ENCODE measurements around the gene KCNF1.

KCNF1 gene

DNA sequence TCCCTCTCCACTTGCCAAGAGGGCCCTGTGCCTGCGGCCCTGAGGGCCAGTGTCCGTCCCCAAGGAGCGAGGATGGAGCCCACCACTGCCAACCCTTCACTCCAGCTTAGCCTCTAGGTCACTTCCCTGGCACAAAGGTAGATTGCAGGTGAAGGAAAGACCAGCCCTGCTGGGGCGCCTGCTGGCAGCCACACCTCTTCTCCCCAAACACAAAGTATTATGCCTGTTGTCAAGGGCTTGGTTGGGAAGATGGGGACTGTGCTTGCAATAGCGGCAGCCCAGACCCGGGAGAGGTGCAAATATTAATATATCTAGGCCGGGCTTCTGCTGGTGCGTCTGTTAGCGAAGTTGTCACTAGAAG is 7.7 kb downstream of the KCNF1 start:
- DNase-seq (ENCODE audit: low read depth), result no peak

DNA sequence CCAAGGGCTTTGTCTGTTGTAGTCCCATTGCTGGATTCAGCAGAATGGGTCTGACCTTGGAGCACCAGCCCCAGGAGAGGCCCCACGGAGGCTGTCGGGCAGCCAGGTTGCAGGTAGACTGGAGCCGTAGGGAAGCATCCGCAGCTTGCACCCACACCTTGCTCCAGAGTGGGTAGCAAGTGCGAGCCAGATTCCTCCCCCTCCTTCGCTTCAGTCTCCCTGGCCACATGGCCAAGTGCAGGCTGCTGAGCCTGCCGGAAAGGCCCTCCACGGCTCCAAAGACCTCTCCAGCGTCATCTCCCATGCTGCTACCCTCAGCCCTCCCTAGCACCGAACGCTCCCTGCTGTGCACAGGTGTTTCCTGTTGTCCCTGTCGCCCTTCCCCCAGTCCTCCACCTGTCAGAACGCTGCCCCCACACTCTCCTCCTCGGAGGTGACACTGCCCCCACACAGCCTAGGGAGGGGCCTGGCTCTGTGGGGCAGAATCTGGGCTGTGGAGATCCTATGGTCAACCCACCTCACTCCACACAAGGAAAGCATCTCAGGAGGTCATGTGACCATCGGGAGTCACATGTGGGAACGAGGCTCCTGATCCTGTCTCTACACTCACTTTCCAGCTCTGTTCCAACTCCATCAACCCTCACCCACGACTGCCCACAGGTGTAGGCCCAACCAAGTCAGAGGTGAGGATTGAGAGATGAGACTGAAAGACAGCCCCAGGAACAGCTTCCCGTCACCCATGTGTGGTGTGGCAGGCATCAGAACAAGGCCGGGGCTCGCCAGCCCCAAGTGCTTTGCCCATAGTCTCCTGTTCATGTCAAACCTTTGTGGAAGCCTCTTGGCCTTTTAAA is 8.3 kb downstream of the KCNF1 start:
- DNase-seq (ENCODE audit: low read depth), result no peak

DNA sequence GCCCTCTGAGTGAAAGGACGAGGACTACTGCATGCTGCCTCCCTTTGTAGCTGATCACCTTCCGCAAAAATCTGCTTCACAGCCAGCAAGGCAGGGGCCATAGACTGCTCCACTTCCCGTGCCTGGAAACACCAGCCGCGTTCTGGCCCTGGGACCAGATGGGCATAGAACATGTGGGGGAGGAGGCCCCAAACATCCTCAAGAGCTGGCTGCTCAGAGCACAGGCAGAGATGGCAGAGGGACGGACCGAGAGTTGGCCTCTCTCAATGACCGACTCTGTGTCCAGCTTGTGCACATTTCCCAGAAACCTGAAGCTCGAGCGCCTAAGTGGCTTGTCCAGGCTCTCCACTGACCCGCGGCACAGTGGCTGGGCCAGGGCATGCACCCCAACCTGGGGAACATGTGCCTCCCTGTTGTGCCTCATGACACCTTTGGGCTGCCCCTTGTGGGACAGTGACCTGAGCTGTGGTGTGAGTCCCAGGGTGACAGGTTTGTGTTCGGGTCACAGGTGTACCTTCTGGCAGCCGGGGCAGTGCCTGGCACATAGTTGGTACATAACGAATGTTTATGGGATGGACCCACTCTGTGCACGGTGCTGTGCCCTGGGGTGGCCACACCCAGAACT is 9.1 kb downstream of the KCNF1 start:
- no peak for DNase-seq (ENCODE audit: low read depth)

DNA sequence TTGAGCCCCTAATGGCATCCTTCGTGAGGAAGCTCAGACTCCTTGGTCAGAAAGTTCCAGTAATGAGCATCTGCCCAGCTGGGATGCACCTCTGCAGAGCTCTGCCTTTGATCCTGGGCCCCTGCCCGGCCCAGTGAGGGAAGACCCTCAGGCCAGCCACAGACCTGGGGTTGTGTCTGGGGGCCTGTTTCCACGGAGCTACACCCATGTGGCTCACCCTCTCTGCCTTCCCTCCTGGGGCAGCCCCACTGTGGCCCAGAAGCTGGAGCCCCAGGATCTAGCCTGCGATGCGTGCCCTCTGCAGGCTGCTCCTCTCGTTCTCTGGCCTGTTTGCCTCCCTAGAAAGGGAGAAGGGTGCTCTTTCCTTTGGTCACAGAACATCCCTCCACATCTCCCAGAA is 9.8 kb downstream of the KCNF1 start:
- DNase-seq (ENCODE audit: low read depth), result no peak

DNA sequence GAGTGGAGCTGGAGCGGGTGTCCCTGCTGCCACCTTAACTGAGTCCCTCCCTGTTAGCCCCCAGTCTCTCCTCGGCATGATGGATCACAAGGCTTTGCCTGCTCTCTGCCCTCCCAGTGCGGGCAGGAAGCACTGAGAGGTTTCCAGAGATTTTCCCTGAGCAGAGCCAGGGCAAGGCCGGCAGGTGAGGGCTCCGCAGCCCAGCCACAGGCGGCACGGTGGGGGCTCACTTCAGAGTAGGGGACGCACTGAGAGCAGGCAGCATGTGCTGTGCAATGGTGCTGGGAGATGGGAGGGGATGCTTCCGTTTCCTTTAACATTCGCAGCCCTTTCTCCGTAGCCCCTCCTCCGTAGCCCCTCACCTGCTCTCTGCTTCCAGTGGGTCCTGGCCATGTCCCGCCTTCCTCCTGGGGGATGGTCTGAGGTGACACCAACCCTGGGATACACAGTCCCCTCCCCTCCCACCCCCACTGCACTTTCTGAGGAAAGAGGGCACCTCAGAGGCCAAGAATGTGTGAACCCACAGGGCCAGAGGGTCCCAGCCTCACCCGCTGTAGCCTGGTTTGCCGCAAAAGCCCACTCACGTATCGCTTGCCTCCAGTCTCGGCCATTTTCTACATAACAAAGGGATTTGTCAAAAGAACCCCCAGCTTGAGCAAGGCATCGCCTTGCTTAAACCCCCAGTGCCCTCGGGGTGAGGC is 10.7 kb downstream of the KCNF1 start:
- DNase-seq (ENCODE audit: low read depth), result no peak

DNA sequence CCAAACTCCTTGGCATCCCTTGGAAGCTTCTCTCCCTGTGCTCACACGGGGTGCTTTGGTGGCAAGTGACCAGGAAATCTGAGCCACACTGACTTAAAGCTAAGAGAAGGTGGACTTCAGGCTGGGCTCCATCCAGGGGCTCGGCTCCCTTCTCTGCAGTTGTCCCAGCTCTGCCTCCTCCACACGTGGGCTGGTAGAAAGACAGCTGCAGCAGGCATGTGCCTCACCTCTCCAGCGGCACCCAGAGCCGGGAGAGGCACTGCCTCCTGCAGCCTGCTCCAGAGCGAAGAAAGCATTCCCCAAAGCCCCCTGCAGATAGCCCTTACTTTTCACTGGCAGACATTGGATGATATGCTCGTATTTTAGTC is 11.3 kb downstream of the KCNF1 start:
- no peak for DNase-seq (ENCODE audit: low read depth)

DNA sequence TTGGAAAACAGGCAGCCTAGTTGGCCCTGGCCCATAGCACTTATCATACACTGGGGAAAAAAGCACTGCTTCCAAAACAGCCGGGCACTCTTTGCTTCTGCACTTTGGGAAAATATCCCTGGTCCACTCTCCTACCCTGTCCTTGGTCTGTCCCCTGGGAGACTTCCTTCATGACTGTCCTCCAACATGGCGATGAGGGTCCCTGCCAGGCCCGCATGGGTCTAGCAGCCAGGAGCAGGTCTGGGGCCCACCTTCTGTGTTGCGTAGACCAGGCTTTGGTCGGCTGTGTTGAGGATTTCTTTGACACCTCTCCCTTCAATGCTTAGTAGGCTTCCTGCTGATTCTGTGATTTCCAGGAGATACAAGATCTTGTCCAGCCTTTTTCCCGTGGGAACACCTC is 12.2 kb downstream of the KCNF1 start:
- no peak for DNase-seq (ENCODE audit: low read depth)

DNA sequence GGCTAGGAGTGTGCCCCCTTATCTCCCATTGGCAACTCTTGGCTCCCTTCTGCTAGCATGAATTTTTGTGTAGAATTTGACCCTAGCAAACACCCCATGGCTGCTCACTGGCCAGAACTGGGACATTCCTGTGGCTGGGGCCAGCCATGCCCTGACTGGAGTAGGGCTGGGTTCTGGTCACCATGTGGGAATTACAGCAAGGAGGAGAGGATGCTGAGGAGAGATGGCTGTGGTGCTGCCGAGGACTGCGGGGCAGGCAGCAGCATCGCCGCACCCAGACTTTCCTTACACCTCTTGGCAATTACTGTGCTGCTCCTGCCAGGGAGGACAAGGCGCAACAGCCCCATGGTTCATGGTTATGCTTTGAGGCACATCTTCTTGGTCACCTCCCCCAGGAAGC is 12.7 kb downstream of the KCNF1 start:
- DNase-seq (ENCODE audit: low read depth), result no peak

DNA sequence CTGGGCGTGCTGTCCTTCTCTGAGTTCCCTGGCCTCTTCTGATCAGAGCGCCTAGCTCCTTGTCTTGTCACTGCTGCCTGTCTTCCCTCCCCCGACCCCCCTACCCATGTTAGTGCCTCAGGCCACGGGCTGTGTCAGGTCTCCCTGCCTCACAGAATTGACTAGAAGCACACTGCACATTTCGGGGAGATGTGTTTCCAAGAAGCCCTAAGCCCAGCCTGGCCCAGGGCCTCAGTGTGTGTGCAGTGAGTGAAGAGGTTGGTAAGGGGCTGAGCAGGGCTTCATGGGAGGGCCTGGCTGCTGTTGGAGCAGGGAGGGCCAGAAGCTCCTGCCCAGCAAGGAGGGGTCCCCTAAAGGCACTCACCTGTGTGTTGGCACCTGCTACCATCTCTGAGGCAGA is 13.1 kb downstream of the KCNF1 start:
- DNase-seq (ENCODE audit: low read depth), result no peak

DNA sequence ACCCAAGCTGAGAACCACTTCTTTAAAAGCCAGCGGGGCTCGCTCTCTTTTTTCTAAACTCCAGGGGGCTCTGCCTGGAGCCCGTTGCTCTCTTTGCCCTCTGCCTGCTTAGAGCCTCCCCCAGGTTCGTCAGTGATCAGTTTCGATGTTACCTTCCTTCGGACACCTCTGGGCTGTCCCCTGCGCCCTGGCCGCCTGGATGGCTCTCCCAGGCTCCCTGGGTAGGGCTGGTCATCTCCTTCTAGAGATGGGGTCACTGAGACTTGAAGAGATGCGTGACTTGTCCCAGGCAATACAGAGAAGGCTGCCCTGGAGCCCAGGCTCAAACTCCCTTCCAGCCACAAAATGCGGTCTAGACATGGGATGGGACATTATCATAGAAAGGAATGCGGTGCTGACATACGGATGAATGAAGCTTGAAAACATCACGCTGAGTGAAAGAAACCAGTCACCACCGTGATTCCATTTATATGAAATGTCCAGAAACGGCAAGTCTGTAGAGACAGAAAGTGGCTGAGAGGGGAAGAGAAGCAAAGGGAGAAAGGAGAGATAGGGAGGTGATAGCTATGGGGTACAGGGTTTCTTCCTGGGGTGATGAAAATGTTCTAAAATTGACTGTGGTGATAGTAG is 14.6 kb downstream of the KCNF1 start:
- DNase-seq (ENCODE audit: low read depth), result no peak

DNA sequence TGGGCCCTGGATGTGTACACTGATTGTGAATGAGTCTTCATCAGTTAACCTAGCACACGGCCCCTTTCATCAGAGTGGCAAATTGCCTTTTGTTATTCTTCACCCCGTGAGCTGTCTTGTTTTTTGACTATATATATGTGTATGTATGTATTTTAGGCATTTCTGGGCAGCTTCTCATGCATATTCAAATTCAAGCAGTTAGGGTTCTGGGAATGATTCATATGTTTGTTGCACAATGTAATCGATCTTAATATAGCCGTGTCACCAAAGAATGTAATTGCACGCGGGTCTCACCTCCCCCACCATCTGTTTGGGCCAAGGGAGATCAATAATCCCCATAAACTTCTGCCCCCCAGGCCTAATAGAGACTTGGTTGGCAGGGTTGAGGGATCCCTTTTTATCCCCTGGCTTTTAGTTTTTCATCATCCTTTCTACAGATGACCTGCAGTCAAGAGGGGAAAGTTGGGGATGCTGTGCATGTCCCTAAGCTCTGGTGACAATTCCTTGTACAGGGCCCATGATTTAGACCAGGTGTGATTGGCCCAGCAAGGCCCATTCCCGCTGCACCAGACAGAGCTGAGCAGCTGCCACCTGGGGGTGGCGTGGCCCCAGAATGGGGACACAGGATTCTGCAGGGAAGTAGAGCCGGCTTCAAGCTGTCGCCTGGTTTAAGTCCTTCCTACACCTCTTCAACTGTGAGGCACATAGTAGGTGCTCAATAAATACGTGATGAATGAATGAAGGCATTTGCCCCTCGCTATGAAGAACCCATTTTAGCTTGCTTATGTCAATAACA is 19.2 kb downstream of the KCNF1 start:
- no peak for DNase-seq (ENCODE audit: low read depth)

DNA sequence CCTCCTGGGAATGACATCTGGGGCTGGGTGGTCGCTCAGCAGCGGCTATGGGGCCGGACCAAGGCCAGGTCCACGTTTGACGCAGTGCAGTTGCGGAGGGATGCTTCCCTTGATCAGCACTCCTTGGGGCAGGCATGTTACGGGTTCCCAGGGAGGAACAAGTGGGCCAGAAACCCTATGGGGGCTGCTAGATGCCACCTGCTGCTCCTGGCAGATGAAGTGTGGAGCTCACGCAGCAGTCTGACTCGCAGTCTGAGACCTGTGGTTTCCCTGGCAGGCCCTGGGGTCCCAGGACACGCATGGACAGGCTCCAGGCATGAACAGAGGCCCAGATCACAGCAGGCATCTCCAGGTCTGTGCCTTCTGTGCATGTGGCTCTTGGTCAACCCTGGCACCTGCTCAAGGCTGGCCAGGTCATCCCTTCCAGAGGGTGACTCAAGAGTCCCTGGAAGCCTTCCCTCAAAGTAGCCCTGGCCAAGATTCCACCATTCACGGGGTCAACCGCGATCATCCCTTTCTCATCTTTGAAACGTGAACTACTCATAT is 20.0 kb downstream of the KCNF1 start:
- no peak for DNase-seq (ENCODE audit: low read depth)

DNA sequence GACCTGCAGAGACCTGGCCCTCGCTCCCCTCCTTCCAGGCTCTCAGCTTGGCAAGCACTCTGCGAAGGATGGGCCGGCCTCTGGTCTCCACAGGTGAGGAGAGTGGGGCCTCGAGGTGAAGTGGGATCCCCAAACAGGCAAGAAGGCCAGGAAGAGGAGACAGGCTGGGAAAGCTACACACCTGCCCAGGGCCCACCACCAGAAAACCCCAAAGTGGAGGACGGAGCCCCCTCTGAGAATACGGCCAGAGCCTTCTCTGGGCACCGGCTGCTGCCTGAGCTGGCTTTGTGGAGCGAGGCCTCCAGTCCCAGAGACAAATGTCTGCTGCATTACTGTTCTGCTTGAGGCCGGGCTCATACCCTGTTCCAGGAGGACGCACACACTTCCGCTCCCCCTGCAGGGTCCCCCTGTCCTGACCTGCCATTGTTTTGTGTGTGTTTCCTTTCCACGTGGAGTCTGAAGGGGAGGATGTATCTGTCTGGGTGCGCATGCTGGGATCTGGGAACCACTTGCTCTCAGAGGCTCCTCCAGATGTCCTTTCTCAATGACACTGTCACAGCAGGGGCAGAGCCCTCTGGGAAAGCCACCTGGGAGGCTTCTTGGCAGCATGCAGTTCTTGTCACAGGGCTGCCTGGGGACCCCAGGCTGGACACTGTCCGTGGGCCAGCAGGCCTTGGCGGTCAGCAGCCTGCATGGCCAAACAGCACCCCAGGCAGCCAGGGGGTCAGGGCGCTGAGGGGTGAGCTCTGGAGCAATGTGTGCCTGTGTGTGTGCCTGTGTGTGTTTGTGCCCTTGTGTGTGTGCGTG is 20.8 kb downstream of the KCNF1 start:
- no peak for DNase-seq (ENCODE audit: low read depth)

DNA sequence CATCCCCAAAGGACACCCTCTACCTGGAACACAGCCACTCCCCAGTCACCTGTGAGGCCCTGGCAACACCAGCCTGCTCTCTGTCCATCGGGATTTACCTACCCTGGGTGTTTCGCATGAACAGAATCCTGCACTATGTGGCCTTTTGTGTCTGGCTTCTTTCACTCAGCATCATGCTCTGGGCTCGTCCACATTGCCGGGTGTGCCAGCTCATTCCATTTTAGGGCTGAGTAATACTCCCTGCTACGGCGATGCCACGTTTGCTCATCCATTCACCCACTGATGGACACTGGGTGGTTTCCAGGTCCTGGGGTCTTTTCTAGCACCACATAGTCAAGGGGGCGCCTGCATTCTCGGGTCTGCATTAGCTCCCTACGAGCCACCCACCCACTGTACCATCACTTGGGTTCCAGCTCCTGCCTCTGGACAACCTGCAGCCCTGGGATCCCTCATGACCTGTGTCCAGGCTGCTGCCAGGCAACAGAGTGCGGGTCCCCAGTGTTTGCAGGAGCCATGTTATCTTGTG is 22.0 kb downstream of the KCNF1 start:
- DNase-seq (ENCODE audit: low read depth), result no peak

DNA sequence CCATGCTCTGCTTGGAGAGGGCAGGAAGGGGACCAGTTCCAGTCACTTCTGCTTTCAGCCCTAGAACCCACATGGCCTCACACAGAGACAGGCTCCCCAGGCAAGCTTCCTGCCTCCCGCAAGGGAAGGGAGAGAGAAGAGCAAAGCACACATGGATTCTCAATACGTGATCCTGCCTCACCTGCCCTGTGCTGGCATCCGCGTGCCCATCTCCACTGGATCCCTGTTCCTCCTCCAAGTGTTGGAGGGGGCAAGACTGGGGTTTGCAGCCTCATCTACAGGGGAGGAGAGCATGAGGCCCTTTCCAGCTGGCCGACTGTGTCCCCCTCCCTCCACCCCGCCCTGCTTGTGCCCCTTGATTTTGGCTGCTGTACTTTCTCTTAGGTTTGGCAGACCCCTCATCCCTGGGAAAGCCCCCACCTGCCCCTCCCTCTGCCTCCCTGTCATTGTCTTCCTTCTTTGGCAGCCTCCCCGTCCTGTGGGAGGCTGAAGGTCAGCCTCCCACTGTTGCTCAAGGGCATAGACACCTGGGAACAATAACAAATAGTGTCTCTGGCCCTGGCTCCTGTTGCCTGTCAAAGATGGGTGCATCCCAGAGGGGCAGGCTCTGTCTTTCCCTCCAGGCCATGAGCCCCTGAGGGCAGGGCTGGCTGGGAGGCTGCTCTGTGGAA is 22.7 kb downstream of the KCNF1 start:
- DNase-seq (ENCODE audit: low read depth), result no peak

DNA sequence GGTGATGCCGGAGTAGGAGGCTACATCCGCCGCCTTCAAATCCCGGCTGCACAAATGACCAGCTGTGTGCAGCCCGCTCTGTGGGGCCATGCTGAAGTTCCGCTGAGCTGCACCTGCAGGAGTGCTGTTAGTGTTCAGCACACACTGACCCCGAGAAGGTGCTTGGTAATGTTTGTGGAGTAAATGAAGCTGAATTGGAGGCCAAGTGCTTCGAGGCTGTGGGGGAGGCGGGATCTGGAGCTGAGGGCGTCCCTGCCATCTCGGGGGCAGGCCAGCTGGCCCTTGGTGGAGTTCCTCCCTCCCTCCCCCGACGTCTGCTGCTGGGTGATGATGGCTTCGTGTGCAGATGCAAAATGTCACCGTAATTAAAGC is 23.2 kb downstream of the KCNF1 start:
- DNase-seq (ENCODE audit: low read depth), result no peak

DNA sequence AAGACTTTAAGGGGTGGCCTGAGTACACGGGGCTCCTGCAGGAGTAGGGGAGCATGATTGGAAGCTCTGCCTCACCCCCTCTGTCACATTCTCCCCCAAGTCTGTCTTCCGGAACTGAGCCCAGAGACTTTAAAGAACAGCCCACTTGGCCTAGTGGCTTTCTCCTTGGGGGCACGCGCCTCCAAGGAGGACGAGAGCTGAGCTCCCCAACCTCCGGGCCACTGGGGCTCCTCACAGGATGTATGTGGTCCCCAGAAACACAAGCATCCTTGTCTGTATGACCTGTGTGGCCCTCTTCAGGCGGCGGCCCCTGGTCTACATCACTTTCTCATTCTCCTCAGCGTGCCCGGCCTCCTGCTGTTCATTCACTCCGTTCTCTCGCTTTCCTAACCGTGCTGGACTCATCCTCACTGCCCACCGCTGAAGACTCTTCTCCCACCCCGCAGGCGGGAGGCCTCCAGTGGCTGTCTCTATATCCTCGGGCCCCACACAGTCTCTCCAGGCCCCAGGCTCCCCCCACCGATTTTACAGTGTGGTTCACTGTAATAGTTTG is 23.7 kb downstream of the KCNF1 start:
- no peak for DNase-seq (ENCODE audit: low read depth)

DNA sequence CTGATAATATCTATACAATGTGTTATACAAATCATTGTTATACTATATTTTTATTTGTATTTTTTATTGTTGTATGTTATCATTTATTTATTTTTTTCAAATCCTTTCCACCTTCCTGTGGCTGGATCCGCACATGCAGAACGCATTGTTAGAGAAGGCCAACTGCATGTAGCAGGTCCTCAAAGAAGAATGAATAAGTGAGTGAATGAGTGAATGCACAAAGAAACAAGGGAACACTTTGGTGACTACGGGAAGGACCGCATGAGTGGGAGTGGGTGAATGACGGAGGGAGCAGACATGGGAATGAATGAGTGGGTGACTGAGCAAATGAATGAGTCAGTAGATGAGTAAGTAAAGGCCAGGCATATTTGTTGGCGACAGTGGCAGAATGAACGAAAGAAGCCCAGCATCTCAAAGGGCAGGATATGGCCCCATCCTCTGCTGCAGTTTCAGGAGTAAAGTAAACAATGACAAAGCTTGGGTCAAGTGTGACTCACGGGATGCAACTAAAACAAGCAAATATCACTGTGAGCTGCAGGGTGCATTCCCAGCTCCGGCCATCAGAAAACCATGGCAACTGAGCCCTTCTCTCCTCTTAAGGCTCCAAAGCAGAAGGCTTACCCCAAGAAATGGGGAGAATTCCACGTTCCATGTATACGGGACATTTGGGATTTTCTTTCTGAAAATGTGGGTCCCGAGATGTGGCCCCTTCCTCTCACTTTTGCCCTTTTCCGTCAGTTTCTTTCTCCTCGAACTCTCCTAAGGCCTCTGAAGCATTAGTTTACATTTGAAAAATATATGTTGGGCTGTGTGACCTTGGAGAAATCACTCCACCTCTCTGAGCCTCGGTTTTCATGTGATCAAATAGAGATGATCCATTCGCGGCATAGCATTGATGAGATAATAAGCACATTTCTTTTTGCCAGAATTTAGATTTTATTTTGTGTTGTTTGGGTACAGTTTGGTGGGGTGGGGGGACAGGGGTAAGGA is 24.5 kb downstream of the KCNF1 start:
- DNase-seq (ENCODE audit: low read depth), result no peak

DNA sequence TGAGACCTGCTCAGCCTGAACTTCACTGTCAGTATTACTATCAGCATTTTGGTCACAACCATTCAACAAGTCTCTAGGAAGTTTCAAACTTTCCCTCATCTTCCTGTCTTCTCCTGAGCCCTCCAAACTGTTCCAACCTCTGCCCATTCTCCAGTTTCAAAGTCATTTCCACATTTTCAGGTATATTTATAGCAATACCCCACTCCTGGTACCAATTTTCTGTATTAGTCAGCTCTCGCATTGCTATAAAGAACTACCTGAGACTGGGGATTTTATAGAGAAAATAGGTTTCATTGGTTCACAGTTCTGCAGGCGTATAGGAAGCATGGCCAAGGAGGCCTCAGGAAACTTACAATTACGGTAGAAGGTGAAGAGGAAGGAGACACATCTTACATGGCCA is 27.3 kb downstream of the KCNF1 start:
- DNase-seq (ENCODE audit: low read depth), result no peak
